GM23338 (cell line): Measurements from ENCODE around the gene DDX39A. TPM values are rescaled to one million over a fixed set of nuclear protein-coding genes. Genes with fewer than 3 reads are reported as not detected.

ENCODE experiments used
- ATAC-seq: fragments of 200-7000 bp; cut with Tn5 transposase; 3 replicates; pipeline ENCODE4 v1.9.1; 2020
- DNase-seq: peaks from one replicate; pipeline ENCODE4 v3.0.0-alpha.2; 2015; ENCODE audit warnings: low spot score
- H2AFZ ChIP-seq: fragments of 200-600 bp; sonication (generic); 2 replicates; pipeline ENCODE4 v1.8.0; 2016; ENCODE audit warnings: antibody characterized with exemption, mild to moderate bottlenecking, moderate library complexity
- H3F3A ChIP-seq: fragments of 200-600 bp; sonication (generic); replicated peaks from 2 replicates; pipeline ENCODE4 v1.8.0; 2017; ENCODE audit warnings: antibody characterized with exemption, mixed run types, low read depth
- H3K27ac ChIP-seq: fragments of 200-600 bp; sonication (generic); 2 replicates; pipeline ENCODE4 v1.6.1; 2016; ENCODE audit warnings: low read depth
- H3K27me3 ChIP-seq: fragments of 200-600 bp; sonication (generic); 2 replicates; pipeline ENCODE4 v1.8.0; 2016; ENCODE audit warnings: mild to moderate bottlenecking, mixed run types, moderate library complexity; ENCODE audit not compliant: insufficient read depth
- H3K36me3 ChIP-seq: fragments of 200-600 bp; sonication (generic); 2 replicates; pipeline ENCODE4 v1.8.0; 2016; ENCODE audit warnings: mild to moderate bottlenecking; ENCODE audit not compliant: insufficient read depth
- H3K4me1 ChIP-seq: fragments of 200-600 bp; sonication (generic); 2 replicates; pipeline ENCODE4 v1.8.0; 2016; ENCODE audit warnings: mild to moderate bottlenecking, moderate library complexity; ENCODE audit not compliant: insufficient read depth
- H3K4me2 ChIP-seq: fragments of 200-600 bp; sonication (generic); 2 replicates; pipeline ENCODE4 v1.7.1; 2017; ENCODE audit warnings: mixed run types
- H3K4me3 ChIP-seq: fragments of 200-600 bp; sonication (generic); 2 replicates; pipeline ENCODE4 v1.6.1; 2016; ENCODE audit warnings: mixed run types
- H3K79me2 ChIP-seq: fragments of 200-600 bp; sonication (generic); replicated peaks from 2 replicates; pipeline ENCODE4 v1.8.0; 2017; ENCODE audit warnings: mild to moderate bottlenecking; ENCODE audit not compliant: insufficient read depth
- H3K9me2 ChIP-seq: fragments of 200-600 bp; sonication (generic); 2 replicates; pipeline ENCODE4 v1.8.0; 2017; ENCODE audit not compliant: insufficient read depth
- H4K20me1 ChIP-seq: fragments of 200-600 bp; sonication (generic); replicated peaks from 2 replicates; pipeline ENCODE4 v1.8.0; 2017; ENCODE audit warnings: mild to moderate bottlenecking; ENCODE audit not compliant: insufficient read depth
- H3K27ac Mint-ChIP-seq: 2 replicates; pipeline ENCODE4 v1.8.0; 2020; ENCODE audit warnings: inconsistent platforms, mild to moderate bottlenecking, moderate library complexity, mixed read lengths
- H3K27me3 Mint-ChIP-seq: 3 replicates; pipeline ENCODE4 v1.8.0; 2022; ENCODE audit warnings: low read depth, mild to moderate bottlenecking, moderate library complexity, mixed read lengths, inconsistent platforms; ENCODE audit not compliant: insufficient read depth, poor library complexity
- H3K36me3 Mint-ChIP-seq: 3 replicates; pipeline ENCODE4 v1.8.0; 2021; ENCODE audit warnings: low read depth, mild to moderate bottlenecking, inconsistent platforms, moderate library complexity, mixed read lengths
- H3K4me1 Mint-ChIP-seq: 3 replicates; pipeline ENCODE4 v1.8.0; 2020; ENCODE audit warnings: mild to moderate bottlenecking, inconsistent platforms, mixed read lengths
- H3K4me3 Mint-ChIP-seq: 3 replicates; pipeline ENCODE4 v1.8.0; 2021; ENCODE audit warnings: moderate library complexity, mild to moderate bottlenecking, inconsistent platforms, mixed read lengths
- H3K9me3 Mint-ChIP-seq: 3 replicates; pipeline ENCODE4 v1.8.0; 2020; ENCODE audit warnings: moderate library complexity, mild to moderate bottlenecking, inconsistent platforms, mixed read lengths
- ETS1 ChIP-seq: IDR thresholded peaks from 2 replicates; pipeline ENCODE4 v1.6.1; 2016; ENCODE audit warnings: antibody characterized with exemption
- EZH2 ChIP-seq: fragments of 200-600 bp; sonication (generic); IDR thresholded peaks from one replicate; pipeline ENCODE4 v1.8.0; 2017; ENCODE audit warnings: antibody characterized with exemption, mild to moderate bottlenecking, low read depth; ENCODE audit not compliant: unreplicated experiment
- EZH2phosphoT487 ChIP-seq: fragments of 200-600 bp; sonication (generic); IDR thresholded peaks from one replicate; pipeline ENCODE4 v1.8.1; 2018; ENCODE audit warnings: antibody characterized with exemption; ENCODE audit not compliant: unreplicated experiment
- JUNB ChIP-seq: IDR thresholded peaks from one replicate; pipeline ENCODE4 v1.6.1; 2016; ENCODE audit warnings: antibody characterized with exemption; ENCODE audit not compliant: unreplicated experiment
- NANOG ChIP-seq: IDR thresholded peaks from 2 replicates; pipeline ENCODE4 v1.6.1; 2016; ENCODE audit warnings: antibody characterized with exemption, borderline replicate concordance
- POLR2AphosphoS5 ChIP-seq: IDR thresholded peaks from 2 replicates; pipeline ENCODE4 v1.6.1; 2016; ENCODE audit warnings: antibody characterized with exemption, low read depth
- STAT1 ChIP-seq: IDR thresholded peaks from one replicate; pipeline ENCODE4 v1.6.1; 2016; ENCODE audit warnings: antibody characterized with exemption; ENCODE audit not compliant: unreplicated experiment
- ZNF114 ChIP-seq: fragments of 250-450 bp; sonication (Bioruptor Pico); IDR thresholded peaks from 2 replicates; pipeline ENCODE4 v1.5.0; 2020; ENCODE audit warnings: mild to moderate bottlenecking, moderate library complexity
- ZNF331 ChIP-seq: fragments of 250-450 bp; sonication (Bioruptor Pico); IDR thresholded peaks from 2 replicates; pipeline ENCODE4 v1.5.0; 2020; ENCODE audit warnings: low read depth, mild to moderate bottlenecking, moderate library complexity
- polyA plus RNA-seq: library from polyadenylated mRNA; unstranded; fragments of >200 nt; fragmentation: Nextera tagmentation; extraction: Ambion mirVana; gene quantifications from 2 replicates; pipeline ENCODE4 v1.2.1, GENCODE V29; 2016
- total RNA-seq: library from RNA; depleted of rRNA; stranded (reverse); fragments of >200 nt; shearing (Covaris generic); gene quantifications from 2 replicates; pipeline ENCODE4 v1.2.3, GENCODE V29; 2014
- TF ChIP-seq, protein P1 (sequence below): IDR thresholded peaks from one replicate; pipeline ENCODE4 v1.6.1; 2018; ENCODE audit warnings: antibody characterized with exemption; ENCODE audit not compliant: unreplicated experiment
- TF ChIP-seq, protein P2 (sequence below), 2 experiments: fragments of 200-600 bp in 1 of 2; sonication (generic) in 1 of 2; conservative IDR thresholded peaks; 2 replicates each; pipeline versions ENCODE4 v1.5.1 to v1.6.1; 2016 to 2017; ENCODE audit warnings: antibody characterized with exemption in 2 of 2, low read depth in 2 of 2, mild to moderate bottlenecking in 2 of 2, moderate library complexity in 1 of 2

DDX39A gene
- total and polyA plus RNA-seq, 2 experiments from 2014 or later, result 195 to 196 TPM

DNA sequence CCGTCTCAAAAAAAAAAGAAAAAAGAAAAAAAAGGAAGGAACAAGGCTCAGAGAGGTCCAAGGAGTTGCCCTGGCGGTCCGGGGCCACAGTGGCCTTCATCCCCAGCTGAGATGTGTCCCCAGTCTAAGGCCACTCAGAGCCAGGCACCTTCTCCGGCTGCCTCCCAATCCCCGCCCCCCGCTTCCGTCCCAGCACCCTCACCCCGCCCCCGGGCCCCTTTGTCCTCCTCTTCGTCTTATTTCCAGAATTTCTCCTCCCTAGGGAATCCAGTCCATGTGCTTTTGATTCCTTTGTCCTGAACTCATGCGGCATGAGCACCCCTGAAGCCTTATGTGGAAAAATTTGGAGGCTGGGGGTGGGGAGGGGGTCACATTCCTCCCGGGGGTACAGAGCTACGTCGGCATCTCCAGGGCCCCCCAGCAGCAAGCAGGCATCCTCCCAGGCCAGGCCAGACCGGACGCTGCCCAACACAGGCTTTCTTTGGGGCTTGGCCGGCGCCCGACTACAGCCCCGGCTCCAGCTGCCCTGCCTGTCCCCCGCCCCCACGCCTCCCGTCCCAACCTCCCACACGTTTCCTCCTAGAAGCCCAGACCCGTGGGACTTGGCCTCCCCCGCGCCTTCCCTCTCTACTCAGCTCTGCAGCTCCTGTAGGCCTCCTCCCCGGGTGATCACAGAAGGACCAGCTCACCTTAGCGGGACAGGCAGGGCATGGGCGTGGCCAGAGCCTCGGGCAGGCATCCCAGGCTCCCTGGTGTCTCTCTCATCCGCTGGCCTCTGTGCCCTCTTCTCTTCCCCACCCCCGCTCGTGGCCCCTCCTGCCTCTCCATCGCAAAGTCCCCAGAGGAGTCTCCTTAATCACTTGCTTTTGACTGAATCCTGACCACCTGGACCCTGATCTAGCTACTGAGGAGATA, 55.7 kb downstream of the DDX39A start:
- Mint-ChIP-seq H3K4me3 (peak overlapping the region; percentile 86), H3K36me3 (peaks cover 3% of the 10 kb centered on the region; the same call in 1 of the 3 replicates), H3K27me3 (peaks cover 18% of the 10 kb centered on the region), H3K9me3 (no peaks in the 10 kb centered on the region; the same call in 2 of the 3 replicates), H3K27ac (peak overlapping the region; percentile 97), H3K4me1 (peaks cover 17% of the 10 kb centered on the region)
- ATAC-seq (peak; percentile 90), DNase-seq (peak; percentile 94)
- Histone ChIP-seq H3K4me3 (peak overlapping the region; percentile 68), H3K4me2 (peak overlapping the region; percentile 83), H3K27me3 (no peaks in the 10 kb centered on the region), H3K36me3 (no peaks in the 10 kb centered on the region), H3K27ac (peak overlapping the region; percentile 99), H3K79me2 (no peaks in the 10 kb centered on the region), H3F3A (peaks cover 12% of the 10 kb centered on the region; the same call in 1 of the 2 replicates), H2AFZ (peak overlapping the region; percentile 39; the same call in 1 of the 2 replicates), H4K20me1 (no peaks in the 10 kb centered on the region), H3K9me2 (no peaks in the 10 kb centered on the region), H3K4me1 (no peaks in the 10 kb centered on the region; the same call in 1 of the 2 replicates)
- TF ChIP-seq JUNB (no peak), ZNF331 (no peak), EZH2phosphoT487 (no peak), ETS1 (0 out of 2 replicates have a peak, but pooled peaks have one; percentile 20), NANOG (no peak), EZH2 (no peak), ZNF114 (no peak), POLR2AphosphoS5 (peak; percentile 88), STAT1 (no peak)
- TF ChIP-seq, protein P1, sequence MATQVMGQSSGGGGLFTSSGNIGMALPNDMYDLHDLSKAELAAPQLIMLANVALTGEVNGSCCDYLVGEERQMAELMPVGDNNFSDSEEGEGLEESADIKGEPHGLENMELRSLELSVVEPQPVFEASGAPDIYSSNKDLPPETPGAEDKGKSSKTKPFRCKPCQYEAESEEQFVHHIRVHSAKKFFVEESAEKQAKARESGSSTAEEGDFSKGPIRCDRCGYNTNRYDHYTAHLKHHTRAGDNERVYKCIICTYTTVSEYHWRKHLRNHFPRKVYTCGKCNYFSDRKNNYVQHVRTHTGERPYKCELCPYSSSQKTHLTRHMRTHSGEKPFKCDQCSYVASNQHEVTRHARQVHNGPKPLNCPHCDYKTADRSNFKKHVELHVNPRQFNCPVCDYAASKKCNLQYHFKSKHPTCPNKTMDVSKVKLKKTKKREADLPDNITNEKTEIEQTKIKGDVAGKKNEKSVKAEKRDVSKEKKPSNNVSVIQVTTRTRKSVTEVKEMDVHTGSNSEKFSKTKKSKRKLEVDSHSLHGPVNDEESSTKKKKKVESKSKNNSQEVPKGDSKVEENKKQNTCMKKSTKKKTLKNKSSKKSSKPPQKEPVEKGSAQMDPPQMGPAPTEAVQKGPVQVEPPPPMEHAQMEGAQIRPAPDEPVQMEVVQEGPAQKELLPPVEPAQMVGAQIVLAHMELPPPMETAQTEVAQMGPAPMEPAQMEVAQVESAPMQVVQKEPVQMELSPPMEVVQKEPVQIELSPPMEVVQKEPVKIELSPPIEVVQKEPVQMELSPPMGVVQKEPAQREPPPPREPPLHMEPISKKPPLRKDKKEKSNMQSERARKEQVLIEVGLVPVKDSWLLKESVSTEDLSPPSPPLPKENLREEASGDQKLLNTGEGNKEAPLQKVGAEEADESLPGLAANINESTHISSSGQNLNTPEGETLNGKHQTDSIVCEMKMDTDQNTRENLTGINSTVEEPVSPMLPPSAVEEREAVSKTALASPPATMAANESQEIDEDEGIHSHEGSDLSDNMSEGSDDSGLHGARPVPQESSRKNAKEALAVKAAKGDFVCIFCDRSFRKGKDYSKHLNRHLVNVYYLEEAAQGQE, result no peak
- TF ChIP-seq, protein P2, sequence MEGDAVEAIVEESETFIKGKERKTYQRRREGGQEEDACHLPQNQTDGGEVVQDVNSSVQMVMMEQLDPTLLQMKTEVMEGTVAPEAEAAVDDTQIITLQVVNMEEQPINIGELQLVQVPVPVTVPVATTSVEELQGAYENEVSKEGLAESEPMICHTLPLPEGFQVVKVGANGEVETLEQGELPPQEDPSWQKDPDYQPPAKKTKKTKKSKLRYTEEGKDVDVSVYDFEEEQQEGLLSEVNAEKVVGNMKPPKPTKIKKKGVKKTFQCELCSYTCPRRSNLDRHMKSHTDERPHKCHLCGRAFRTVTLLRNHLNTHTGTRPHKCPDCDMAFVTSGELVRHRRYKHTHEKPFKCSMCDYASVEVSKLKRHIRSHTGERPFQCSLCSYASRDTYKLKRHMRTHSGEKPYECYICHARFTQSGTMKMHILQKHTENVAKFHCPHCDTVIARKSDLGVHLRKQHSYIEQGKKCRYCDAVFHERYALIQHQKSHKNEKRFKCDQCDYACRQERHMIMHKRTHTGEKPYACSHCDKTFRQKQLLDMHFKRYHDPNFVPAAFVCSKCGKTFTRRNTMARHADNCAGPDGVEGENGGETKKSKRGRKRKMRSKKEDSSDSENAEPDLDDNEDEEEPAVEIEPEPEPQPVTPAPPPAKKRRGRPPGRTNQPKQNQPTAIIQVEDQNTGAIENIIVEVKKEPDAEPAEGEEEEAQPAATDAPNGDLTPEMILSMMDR (conservative IDR thresholded peaks at IDR 0.05; ENCODE audit: low read depth in 2 of 2), result no peak
